Thoracic aorta (tissue), 2 donors: ENCODE measurements around the gene FAM83C. TPM values are rescaled to one million over a fixed set of nuclear protein-coding genes. Genes with fewer than 3 reads are reported as not detected.
"Not testable (repeated sequence)": the region's sequence is repeated elsewhere in the genome, so short reads cannot be mapped to it uniquely, and the experiment has no call there.

Source experiments
- ATAC-seq: fragments of 150-250 bp; one replicate; pipeline ENCODE4 v1.8.0; 2017; ENCODE audit warnings: low read depth; ENCODE audit not compliant: insufficient number of reproducible peaks, low FRiP score
- DNase-seq: peaks from one replicate; pipeline ENCODE4 v3.0.0-alpha.2; 2020; ENCODE audit warnings: low spot score
- H3K27ac ChIP-seq, 2 donors: fragments of 200-600 bp; sonication (generic); 1 replicate in 1 of 2; 2 replicates in 1 of 2; pipeline ENCODE4 v1.5.1; 2016; ENCODE audit warnings: mild to moderate bottlenecking in 2 of 2, moderate library complexity in 2 of 2
- H3K27me3 ChIP-seq: fragments of 200-600 bp; sonication (generic); replicated peaks from 2 replicates; pipeline ENCODE4 v1.6.0; 2016; ENCODE audit warnings: mild to moderate bottlenecking; ENCODE audit not compliant: insufficient read depth
- H3K36me3 ChIP-seq: fragments of 200-600 bp; sonication (generic); one replicate; pipeline ENCODE4 v1.5.1; 2016
- H3K4me1 ChIP-seq, 2 donors: fragments of 200-600 bp; sonication (generic); 1 replicate in 1 of 2; 2 replicates in 1 of 2; pipeline versions ENCODE4 v1.5.1 to v1.6.0; 2016; ENCODE audit warnings: low read depth in 2 of 2, mild to moderate bottlenecking in 1 of 2; ENCODE audit not compliant: control insufficient read depth in 1 of 2
- H3K4me3 ChIP-seq: fragments of 200-600 bp; sonication (generic); 2 replicates; pipeline ENCODE4 v1.5.1; 2016; ENCODE audit warnings: mild to moderate bottlenecking
- H3K9me3 ChIP-seq: fragments of 200-600 bp; sonication (generic); 2 replicates; pipeline ENCODE4 v1.5.1; 2016
- CTCF ChIP-seq: fragments of 200-600 bp; sonication (generic); IDR thresholded peaks from one replicate; pipeline ENCODE4 v1.5.1; 2019; ENCODE audit warnings: antibody characterized with exemption
- total RNA-seq, 2 donors: library from RNA; depleted of rRNA; stranded (reverse); fragments of >200 nt; gene quantifications; one replicate each; pipeline versions ENCODE4 v1.1.0 to v1.2.3, GENCODE V29; 2016

Gene FAM83C
- total RNA-seq, 2 donors from 2014 or later: not detected

- Histone ChIP-seq H3K27ac (peak overlapping the region; percentile 67 to 69), H3K4me1 (peaks cover 20 to 36% of the 10 kb centered on the region in 2 donors), H3K9me3 (no peaks in the 10 kb centered on the region), H3K27me3 (no peaks in the 10 kb centered on the region), H3K4me3 (no peak overlapping the region), H3K36me3 (peaks cover 7% of the 10 kb centered on the region)
- DNase-seq (no peak), ATAC-seq (no peak)
- TF ChIP-seq CTCF: no peak
Observed at GRCh38 chr20:35263532-35264341, 28.5 kb downstream of the FAM83C start.

- not testable (repeated sequence) for DNase-seq, H3K36me3 ChIP-seq, H3K4me3 ChIP-seq, H3K9me3 ChIP-seq, H3K27me3 ChIP-seq
- Histone ChIP-seq H3K4me1 (peaks cover 20 to 39% of the 10 kb centered on the region in 2 donors), H3K27ac (peak overlapping the region; percentile 67 to 69)
- TF ChIP-seq CTCF: peak; percentile 24
- ATAC-seq: peak; percentile 50
Observed at GRCh38 chr20:35262731-35263531, 29.3 kb downstream of the FAM83C start.

GRCh38 chr20:35262321-35262720 lies 29.9 kb downstream of the FAM83C start:
- H3K36me3 ChIP-seq, H3K9me3 ChIP-seq, DNase-seq, ATAC-seq, H3K27ac ChIP-seq, H3K4me3 ChIP-seq, H3K27me3 ChIP-seq: not testable (repeated sequence)
- H3K4me1 ChIP-seq: peaks cover 24 to 45% of the 10 kb centered on the region in 2 donors

GRCh38 chr20:35260426-35260825 lies 31.8 kb downstream of the FAM83C start:
- H3K36me3 ChIP-seq: no peaks in the 10 kb centered on the region
- H3K4me1 ChIP-seq: peaks cover 24 to 50% of the 10 kb centered on the region in 2 donors
- no peak for TF ChIP-seq CTCF
- ATAC-seq (no peak), DNase-seq (no peak)
- no peaks in the 10 kb centered on the region for H3K27me3 ChIP-seq
- H3K4me3 ChIP-seq: no peak overlapping the region
- H3K9me3 ChIP-seq: no peaks in the 10 kb centered on the region
- H3K27ac ChIP-seq: peak overlapping the region; percentile 61 to 79

- ATAC-seq (no peak), DNase-seq (no peak)
- no peaks in the 10 kb centered on the region for H3K27me3 ChIP-seq
- H3K27ac ChIP-seq: no peak overlapping the region
- TF ChIP-seq CTCF: no peak
- H3K36me3 ChIP-seq: no peaks in the 10 kb centered on the region
- H3K4me1 ChIP-seq: peaks cover 14 to 34% of the 10 kb centered on the region in 2 donors
- no peak overlapping the region for H3K4me3 ChIP-seq
- H3K9me3 ChIP-seq: no peaks in the 10 kb centered on the region
Observed at GRCh38 chr20:35257175-35257909, 34.9 kb downstream of the FAM83C start.
